GM12872 (cell line): Measurements from ENCODE around the gene SPI1.

ENCODE experiments used
- TF ChIP-seq, protein P1 (sequence below): IDR thresholded peaks from 3 replicates; pipeline ENCODE4 v1.5.1; 2011; ENCODE audit warnings: low read depth, mild to moderate bottlenecking, low read length, moderate library complexity; ENCODE audit not compliant: insufficient read depth

Gene SPI1

DNA sequence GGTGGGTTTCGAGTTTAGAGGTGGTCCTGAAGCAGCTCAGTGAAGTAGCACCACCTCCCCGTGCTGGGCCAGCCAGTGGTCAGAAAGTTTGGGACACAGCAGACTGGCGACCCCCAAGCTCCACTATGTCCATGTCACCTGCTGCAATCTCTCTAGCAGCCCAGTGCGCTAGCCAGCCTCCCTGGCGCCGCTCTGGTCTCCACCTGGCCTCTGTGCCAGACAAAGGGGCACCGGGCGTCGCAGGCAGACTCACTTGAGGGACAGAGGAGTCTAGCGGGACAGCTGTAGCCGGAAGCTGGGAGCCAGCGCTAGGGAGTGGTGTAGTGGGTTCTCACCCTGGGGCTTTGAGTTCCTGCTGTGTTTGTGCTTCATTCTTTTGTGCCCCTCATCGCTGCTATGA, 51.3 kb downstream of the SPI1 start:
- TF ChIP-seq, protein P1, sequence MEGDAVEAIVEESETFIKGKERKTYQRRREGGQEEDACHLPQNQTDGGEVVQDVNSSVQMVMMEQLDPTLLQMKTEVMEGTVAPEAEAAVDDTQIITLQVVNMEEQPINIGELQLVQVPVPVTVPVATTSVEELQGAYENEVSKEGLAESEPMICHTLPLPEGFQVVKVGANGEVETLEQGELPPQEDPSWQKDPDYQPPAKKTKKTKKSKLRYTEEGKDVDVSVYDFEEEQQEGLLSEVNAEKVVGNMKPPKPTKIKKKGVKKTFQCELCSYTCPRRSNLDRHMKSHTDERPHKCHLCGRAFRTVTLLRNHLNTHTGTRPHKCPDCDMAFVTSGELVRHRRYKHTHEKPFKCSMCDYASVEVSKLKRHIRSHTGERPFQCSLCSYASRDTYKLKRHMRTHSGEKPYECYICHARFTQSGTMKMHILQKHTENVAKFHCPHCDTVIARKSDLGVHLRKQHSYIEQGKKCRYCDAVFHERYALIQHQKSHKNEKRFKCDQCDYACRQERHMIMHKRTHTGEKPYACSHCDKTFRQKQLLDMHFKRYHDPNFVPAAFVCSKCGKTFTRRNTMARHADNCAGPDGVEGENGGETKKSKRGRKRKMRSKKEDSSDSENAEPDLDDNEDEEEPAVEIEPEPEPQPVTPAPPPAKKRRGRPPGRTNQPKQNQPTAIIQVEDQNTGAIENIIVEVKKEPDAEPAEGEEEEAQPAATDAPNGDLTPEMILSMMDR, result no peak

DNA sequence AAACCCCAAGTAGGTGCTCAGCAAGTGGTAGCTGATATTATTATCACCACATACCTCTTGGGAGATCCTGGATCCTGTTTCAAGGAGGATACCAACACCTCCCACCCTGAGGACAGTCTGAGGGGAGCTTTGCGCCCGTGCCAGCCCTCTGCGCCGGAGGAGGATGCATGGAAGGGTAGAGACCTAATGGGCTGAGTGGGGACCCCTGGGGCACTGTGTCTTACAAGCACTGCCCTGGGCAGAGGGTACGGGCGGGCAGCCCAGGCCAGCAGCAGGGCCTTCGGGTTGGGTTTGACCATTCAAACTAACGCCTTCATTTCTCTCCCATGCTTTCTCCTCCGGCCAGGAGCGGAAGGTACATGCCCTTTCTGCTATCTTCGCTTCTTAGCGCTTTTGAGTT, 52.1 kb downstream of the SPI1 start:
- TF ChIP-seq, protein P1, result no peak

DNA sequence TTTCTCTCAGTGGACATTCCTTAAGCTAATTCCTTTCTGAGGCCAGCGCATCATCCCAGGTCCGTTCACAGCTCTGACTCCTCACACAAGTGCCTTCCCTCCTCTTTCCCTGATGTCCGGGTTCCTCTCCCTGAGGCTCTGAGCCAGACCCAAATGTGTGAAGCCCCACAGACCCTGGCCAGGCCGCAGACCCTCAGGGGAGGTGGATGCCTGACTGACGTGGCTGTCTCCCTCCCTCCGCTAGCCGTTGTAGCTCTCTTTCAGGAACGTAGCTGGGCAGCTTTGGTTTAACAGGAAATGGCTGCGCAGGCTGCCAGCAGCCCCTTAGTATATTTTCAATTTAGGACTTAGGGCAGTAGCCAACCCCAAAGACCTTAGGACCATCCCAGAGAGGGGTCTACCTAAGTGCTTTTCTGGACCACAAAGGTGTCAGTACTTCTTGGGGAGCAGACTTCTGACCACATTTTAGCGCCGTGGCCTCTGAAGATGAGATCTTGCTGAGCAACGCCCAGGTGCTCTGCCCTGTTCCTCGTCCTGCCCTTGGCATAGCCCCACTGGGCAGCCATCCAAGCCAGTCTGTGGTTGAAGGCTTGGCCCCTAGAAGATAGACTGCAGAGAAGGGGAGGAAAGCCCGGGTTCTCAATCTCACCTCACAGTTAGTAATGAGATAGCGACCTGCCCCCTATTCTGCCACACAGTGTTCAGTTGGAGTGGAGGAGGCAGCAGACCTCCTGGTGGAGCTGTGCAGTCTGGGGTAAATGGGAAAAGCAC, 52.9 kb downstream of the SPI1 start:
- TF ChIP-seq, protein P1, result no peak

DNA sequence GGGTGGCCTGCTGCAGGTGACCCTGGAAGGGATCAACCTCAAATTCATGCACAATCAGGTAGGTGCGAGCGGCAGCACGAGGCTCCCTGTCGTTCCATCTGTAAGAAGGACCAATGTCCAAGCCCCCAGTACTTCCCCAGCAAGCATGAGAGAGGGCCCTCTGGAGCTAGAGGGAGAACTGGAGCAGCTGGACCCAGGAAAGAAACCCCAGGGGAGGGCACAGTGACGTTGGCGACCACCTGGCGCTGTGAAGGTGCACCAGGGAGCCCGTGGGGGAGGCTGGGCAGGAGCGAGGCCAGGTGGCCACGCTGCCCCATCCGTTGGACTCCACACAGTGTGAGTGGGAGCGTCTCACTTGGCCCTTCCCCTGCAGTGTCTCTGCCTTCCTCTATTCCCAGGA, 53.8 kb downstream of the SPI1 start:
- TF ChIP-seq, protein P1, result no peak

DNA sequence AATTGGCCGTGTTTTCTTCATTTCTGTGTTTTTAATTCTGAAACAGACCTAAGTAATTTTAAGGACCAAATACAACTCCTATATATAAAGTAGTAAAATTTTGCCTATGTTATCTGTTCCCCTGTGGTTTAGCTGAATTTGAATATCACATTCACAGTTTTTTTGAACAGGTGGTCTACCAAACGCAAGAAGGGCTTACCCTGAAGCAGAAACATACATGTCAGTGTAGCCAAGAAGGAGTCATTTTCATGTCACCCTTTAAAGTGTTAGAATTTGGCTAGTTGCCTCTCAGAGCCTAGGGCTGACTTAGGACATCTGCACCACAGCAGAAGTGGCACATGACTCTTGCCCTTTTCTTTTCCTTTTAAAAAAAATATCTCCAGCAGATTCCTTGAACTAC, 60.2 kb downstream of the SPI1 start:
- TF ChIP-seq, protein P1, result no peak

DNA sequence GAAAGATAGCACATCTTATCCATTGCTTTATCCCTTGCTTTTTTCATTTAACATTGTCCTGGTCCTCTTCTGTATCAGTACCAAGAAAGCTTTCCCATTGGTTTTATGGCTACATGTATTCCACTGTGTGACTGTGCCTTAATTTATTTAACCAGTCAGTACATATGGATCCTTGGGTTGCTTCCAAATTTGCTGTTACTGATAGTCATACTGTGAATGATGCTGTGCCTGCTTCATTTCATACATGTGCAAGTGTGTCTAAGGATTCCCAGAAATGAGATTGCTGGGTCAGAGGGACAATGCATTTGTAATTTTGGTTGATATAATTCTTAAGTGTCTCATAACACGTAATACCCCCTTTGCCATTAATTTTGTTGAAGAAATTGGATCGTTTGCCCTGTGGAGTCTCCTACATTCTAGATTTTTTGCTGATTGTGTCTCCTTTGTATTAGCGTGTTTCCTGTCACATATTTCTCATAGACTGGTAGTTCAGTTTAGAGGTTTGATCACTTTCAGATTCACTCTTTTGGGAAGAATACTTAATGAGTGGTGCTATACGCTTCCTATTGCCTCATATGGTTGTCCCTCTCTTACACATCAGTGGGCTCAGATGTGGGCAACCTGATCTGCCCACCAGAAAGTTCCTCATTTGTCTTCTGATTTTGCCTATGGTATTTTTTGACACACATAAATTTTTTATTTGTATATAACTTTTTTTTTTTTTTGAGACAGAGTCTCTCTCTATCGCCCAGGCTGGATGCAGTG, 61.1 kb downstream of the SPI1 start:
- TF ChIP-seq, protein P1, result no peak

DNA sequence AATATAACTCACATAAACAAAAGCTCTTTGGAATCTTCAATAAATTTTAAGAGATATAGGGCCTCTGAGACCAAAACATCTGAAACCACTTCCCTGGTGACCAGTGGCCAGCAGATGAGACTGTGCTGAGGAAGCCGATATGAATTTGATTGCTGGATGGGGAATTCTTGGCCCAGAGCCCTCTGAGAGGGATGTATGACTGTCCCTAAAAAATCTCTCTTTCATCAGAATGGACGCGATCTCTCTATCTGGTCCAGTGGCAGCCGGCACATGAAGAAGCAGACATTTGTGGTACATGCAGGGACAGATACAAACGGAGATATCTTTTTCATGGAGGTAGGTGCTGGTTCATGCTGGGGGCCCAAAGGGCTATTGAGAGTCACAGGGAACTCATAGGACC, 63.4 kb downstream of the SPI1 start:
- TF ChIP-seq, protein P1, result no peak
